LNCaP clone FGC (cell line): ENCODE data around the gene ARID4A.
A peak's percentile ranks its signal among the peaks of the same experiment; 100 is the strongest.

Source experiments
- DNase-seq: peaks from one replicate; pipeline ENCODE4 v3.0.0-alpha.2; 2011; ENCODE audit warnings: low read depth
- H3K4me3 ChIP-seq: 2 replicates; pipeline ENCODE4 v1.5.1; 2011; ENCODE audit warnings: mild to moderate bottlenecking, low read depth, low read length, control low read depth
- TF ChIP-seq, protein P1 (sequence below): IDR thresholded peaks from 2 replicates; pipeline ENCODE4 v1.5.1; 2012; ENCODE audit warnings: mild to moderate bottlenecking; ENCODE audit not compliant: control insufficient read depth, insufficient read depth; ENCODE audit errors: extremely low read depth

The ARID4A gene

GRCh38 chr14:58274881-58275280 lies 23.5 kb upstream of the ARID4A start:
- DNase-seq = no peak
- H3K4me3 ChIP-seq = no peak overlapping the region
- TF ChIP-seq, protein P1, sequence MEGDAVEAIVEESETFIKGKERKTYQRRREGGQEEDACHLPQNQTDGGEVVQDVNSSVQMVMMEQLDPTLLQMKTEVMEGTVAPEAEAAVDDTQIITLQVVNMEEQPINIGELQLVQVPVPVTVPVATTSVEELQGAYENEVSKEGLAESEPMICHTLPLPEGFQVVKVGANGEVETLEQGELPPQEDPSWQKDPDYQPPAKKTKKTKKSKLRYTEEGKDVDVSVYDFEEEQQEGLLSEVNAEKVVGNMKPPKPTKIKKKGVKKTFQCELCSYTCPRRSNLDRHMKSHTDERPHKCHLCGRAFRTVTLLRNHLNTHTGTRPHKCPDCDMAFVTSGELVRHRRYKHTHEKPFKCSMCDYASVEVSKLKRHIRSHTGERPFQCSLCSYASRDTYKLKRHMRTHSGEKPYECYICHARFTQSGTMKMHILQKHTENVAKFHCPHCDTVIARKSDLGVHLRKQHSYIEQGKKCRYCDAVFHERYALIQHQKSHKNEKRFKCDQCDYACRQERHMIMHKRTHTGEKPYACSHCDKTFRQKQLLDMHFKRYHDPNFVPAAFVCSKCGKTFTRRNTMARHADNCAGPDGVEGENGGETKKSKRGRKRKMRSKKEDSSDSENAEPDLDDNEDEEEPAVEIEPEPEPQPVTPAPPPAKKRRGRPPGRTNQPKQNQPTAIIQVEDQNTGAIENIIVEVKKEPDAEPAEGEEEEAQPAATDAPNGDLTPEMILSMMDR = no peak

- TF ChIP-seq, protein P1 = no peak
- no peak for DNase-seq
- no peak overlapping the region for H3K4me3 ChIP-seq
Measured at GRCh38 chr14:58275527-58276190, 22.7 kb upstream of the ARID4A start.

DNA sequence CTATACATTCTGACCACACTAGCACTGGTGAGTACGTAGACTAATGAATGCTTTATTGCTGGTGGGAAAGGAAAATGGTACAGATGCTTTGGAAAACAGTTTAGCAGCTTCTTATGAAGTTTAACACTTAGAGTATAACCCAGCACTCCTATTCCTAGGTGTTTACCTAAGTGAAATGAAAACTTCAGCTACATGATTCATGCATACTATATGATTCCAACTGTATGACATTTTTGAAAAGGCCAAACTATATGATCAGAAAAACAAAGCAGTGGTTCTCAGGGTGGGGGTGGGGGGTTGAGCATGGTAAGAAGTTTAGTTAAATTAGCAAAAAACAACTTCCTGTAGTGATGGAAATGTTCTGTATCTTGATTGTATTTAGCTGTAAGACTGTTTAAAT lies 22.1 kb upstream of the ARID4A start:
- DNase-seq = no peak
- TF ChIP-seq, protein P1 = no peak
- no peak overlapping the region for H3K4me3 ChIP-seq

DNA sequence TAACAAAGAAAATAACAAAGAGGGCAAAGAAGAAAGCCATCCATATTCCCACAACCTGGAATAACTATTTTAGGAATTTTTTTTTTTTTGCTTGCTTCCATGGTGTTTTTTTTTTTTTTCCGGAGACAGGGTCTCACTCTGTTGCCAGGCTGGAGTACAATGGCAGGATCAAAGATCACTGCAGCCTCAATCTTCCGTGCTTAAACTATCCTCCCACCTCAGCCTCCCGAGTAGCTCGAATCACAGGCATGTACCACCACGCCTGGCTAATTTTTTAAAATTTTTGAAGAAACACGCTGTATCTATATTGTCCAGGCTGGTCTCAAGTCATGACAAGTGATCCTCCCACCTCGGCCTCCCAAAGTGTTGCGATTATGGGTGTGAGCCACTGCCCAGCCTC lies 20.2 kb upstream of the ARID4A start:
- TF ChIP-seq, protein P1 = no peak

DNA sequence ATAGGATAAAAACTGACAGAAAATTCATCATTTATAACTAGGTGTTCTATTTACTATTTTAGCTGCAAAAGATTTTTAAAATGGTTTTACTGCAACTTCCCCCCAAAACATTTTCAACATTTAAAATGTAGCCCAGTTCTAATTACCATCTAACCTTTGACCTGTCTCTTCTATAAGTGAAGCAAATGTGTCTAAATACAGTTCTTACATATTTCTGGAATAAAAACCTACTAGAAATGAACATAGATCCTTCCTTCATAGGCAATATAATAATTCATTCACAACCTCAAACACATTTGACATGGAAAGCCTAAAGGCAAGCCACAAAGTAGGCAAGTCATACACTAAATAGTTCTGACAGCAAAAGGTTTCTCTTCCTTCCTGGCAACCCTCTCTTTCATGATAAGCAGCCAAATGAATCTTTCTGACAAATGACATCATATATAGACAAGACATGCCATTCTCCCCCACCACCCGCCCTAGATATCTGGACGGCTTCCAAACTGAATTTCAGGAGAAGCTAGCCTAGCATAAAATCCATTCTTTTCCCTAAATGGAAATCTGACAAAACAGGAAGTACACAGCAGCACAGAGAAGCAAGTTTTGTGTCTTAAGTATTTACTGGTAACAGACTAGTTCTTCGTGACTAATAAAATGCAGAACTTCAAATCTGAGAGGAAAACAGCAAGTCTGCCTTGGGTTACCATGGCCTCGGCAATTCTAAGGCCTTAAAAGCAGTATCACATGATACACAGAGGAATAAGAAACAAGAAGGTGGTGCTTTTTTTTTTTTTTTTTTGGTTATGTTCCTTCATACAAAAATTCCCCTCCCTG lies 17.2 kb upstream of the ARID4A start:
- DNase-seq = peak; percentile 55
- TF ChIP-seq, protein P1 = no peak
- peak overlapping the region; percentile 8; the same call in 1 of the 2 replicates for H3K4me3 ChIP-seq

More for the DNA sequence above, 20.2 kb upstream of the ARID4A start:
- DNase-seq = no peak
- no peak overlapping the region for H3K4me3 ChIP-seq

- TF ChIP-seq, protein P1 = no peak
- DNase-seq = no peak
- no peak overlapping the region for H3K4me3 ChIP-seq
Measured at GRCh38 chr14:58281969-58282368, 16.4 kb upstream of the ARID4A start.
